H1 (cell line): Measurements from ENCODE around the gene ARHGAP23. TPM values are rescaled to one million over a fixed set of nuclear protein-coding genes. Genes with fewer than 3 reads are reported as not detected.
"Not testable (repeated sequence)": the region's sequence is repeated elsewhere in the genome, so short reads cannot be mapped to it uniquely, and the experiment has no call there.

Experiments
- CTCF ChIA-PET: fragments of 300-600 bp; sonication (Branson Sonifier 250); formaldehyde crosslinking; loops from one replicate; lab custom pipeline; 2021; ENCODE audit not compliant: partially characterized antibody; lab: Charles Lee
- POLR2A ChIA-PET: fragments of 300-600 bp; sonication (Branson Sonifier 250); formaldehyde crosslinking; loops from one replicate; lab custom pipeline; 2021; ENCODE audit warnings: inconsistent platforms; ENCODE audit not compliant: partially characterized antibody; lab: Charles Lee
- DNase-seq, 2 experiments: peaks; one replicate each; pipeline versions ENCODE4 v3.0.0 to v3.0.0-alpha.2; 2010 to 2022; ENCODE audit warnings: low spot score in 2 of 2, low read depth in 1 of 2, mixed read lengths in 1 of 2
- FAIRE-seq: peaks from 2 replicates; lab custom pipeline; 2011; peaks lifted over from hg19 to GRCh38; lab: Jason Lieb, UNC
- H2AFZ ChIP-seq: 2 replicates; pipeline ENCODE4 v1.8.1; 2012; ENCODE audit warnings: low read length, inconsistent platforms
- H2AK5ac ChIP-seq: 2 replicates; pipeline ENCODE4 v1.6.1; 2013; ENCODE audit warnings: low read depth, low read length
- H2BK120ac ChIP-seq: replicated peaks from 2 replicates; pipeline ENCODE3; 2013; ENCODE audit warnings: low read depth, low read length, inconsistent platforms
- H2BK12ac ChIP-seq: 2 replicates; pipeline ENCODE4 v1.6.1; 2013; ENCODE audit warnings: low read depth, low read length
- H2BK15ac ChIP-seq: 2 replicates; pipeline ENCODE4 v1.6.1; 2013; ENCODE audit warnings: low read length
- H2BK20ac ChIP-seq: 2 replicates; pipeline ENCODE4 v1.6.1; 2013; ENCODE audit warnings: low read length
- H2BK5ac ChIP-seq: 2 replicates; pipeline ENCODE4 v1.6.1; 2013; ENCODE audit warnings: low read depth, low read length
- H3K14ac ChIP-seq: 2 replicates; pipeline ENCODE4 v1.6.1; 2013; ENCODE audit warnings: inconsistent platforms; ENCODE audit not compliant: insufficient read length
- H3K18ac ChIP-seq: 2 replicates; pipeline ENCODE4 v1.6.1; 2013; ENCODE audit warnings: low read length; ENCODE audit errors: extremely low read depth
- H3K23ac ChIP-seq: 2 replicates; pipeline ENCODE4 v1.6.1; 2013; ENCODE audit warnings: inconsistent platforms; ENCODE audit not compliant: insufficient read length
- H3K23me2 ChIP-seq: 2 replicates; pipeline ENCODE4 v1.6.1; 2013; ENCODE audit warnings: low read depth, low read length
- H3K27ac ChIP-seq: 2 replicates; pipeline ENCODE4 v1.6.1; 2011; ENCODE audit warnings: low read depth, low read length, inconsistent platforms
- H3K27me3 ChIP-seq, 4 experiments: replicated peaks in 1 of 4; 1 replicate in 1 of 4; 2 replicates in 3 of 4; pipeline versions ENCODE4 v1.6.1 to v1.8.1; 2011 to 2013; ENCODE audit warnings: low read length in 3 of 4, mild to moderate bottlenecking in 3 of 4, inconsistent platforms in 2 of 4, mixed read lengths in 2 of 4, moderate library complexity in 1 of 4; ENCODE audit not compliant: control insufficient read depth in 3 of 4, insufficient read depth in 3 of 4; ENCODE audit errors: extremely low read depth in 1 of 4
- H3K36me3 ChIP-seq, 4 experiments: 2 replicates each; pipeline versions ENCODE4 v1.6.1 to v1.8.1; 2011 to 2013; ENCODE audit warnings: mild to moderate bottlenecking in 4 of 4, low read length in 3 of 4, moderate library complexity in 2 of 4, control low read depth in 1 of 4, inconsistent platforms in 1 of 4; ENCODE audit not compliant: insufficient read depth in 4 of 4, control insufficient read depth in 2 of 4
- H3K4ac ChIP-seq: replicated peaks from 2 replicates; pipeline ENCODE3; 2013; ENCODE audit warnings: low read length, low read depth, mixed read lengths, inconsistent platforms; ENCODE audit not compliant: insufficient read length
- H3K4me1 ChIP-seq, 4 experiments: replicated peaks in 1 of 4; 1 replicate in 1 of 4; 2 replicates in 3 of 4; pipeline versions ENCODE4 v1.6.1 to v1.8.1; 2011 to 2013; ENCODE audit warnings: low read length in 3 of 4, inconsistent platforms in 2 of 4, mixed read lengths in 1 of 4; ENCODE audit not compliant: insufficient read depth in 4 of 4, control insufficient read depth in 3 of 4
- H3K4me2 ChIP-seq, 2 experiments: 2 replicates each; pipeline versions ENCODE4 v1.6.1 to v1.8.1; 2011 to 2013; ENCODE audit warnings: low read depth in 2 of 2, low read length in 2 of 2, control low read depth in 1 of 2, inconsistent platforms in 1 of 2, mild to moderate bottlenecking in 1 of 2; ENCODE audit not compliant: insufficient read depth in 1 of 2
- H3K4me3 ChIP-seq, 4 experiments: fragments of 200-600, 300-600 bp in 1 of 4; sonication (generic), shearing (Covaris generic), sonication (Bioruptor Twin) in 1 of 4; 2 replicates each; pipeline versions ENCODE4 v1.5.1 to v1.8.1; 2011 to 2016; ENCODE audit warnings: low read length in 4 of 4, low read depth in 3 of 4, control low read depth in 2 of 4, inconsistent platforms in 2 of 4, mild to moderate bottlenecking in 2 of 4, mixed read lengths in 1 of 4, moderate library complexity in 1 of 4; ENCODE audit not compliant: insufficient read depth in 2 of 4; ENCODE audit errors: extremely low read depth in 1 of 4
- H3K56ac ChIP-seq: replicated peaks from 2 replicates; pipeline ENCODE3; 2013; ENCODE audit warnings: low read depth, mild to moderate bottlenecking, mixed read lengths, low read length, inconsistent platforms; ENCODE audit not compliant: insufficient read length
- H3K79me1 ChIP-seq: 2 replicates; pipeline ENCODE4 v1.6.1; 2013; ENCODE audit warnings: low read depth, low read length, control low read depth
- H3K79me2 ChIP-seq, 2 experiments: 2 replicates each; pipeline versions ENCODE4 v1.6.1 to v1.8.1; 2012 to 2013; ENCODE audit warnings: low read length in 2 of 2, mild to moderate bottlenecking in 2 of 2, inconsistent platforms in 1 of 2; ENCODE audit not compliant: insufficient read depth in 2 of 2, control insufficient read depth in 1 of 2
- H3K9ac ChIP-seq, 4 experiments: replicated peaks in 1 of 4; 1 replicate in 1 of 4; 2 replicates in 3 of 4; pipeline versions ENCODE4 v1.6.1 to v1.8.1; 2011 to 2013; ENCODE audit warnings: low read depth in 3 of 4, low read length in 3 of 4, control low read depth in 2 of 4, mild to moderate bottlenecking in 2 of 4, moderate library complexity in 2 of 4, inconsistent platforms in 1 of 4; ENCODE audit errors: extremely low read depth in 1 of 4
- H3K9me3 ChIP-seq, 2 experiments: 2 replicates each; pipeline versions ENCODE4 v1.6.1 to v1.8.1; 2012 to 2013; ENCODE audit warnings: mild to moderate bottlenecking in 2 of 2, moderate library complexity in 2 of 2, control low read depth in 1 of 2, inconsistent platforms in 1 of 2, low read depth in 1 of 2, low read length in 1 of 2, mixed read lengths in 1 of 2; ENCODE audit not compliant: insufficient read depth in 2 of 2
- H4K20me1 ChIP-seq, 2 experiments: replicated peaks in 1 of 2; 2 replicates each; pipeline versions ENCODE3 to v1.8.1; 2011 to 2013; ENCODE audit warnings: inconsistent platforms in 2 of 2, low read length in 2 of 2, mild to moderate bottlenecking in 1 of 2; ENCODE audit not compliant: insufficient read depth in 2 of 2, control insufficient read depth in 1 of 2
- H4K5ac ChIP-seq: 2 replicates; pipeline ENCODE4 v1.6.1; 2013; ENCODE audit warnings: low read length, low read depth, mixed read lengths, inconsistent platforms; ENCODE audit not compliant: insufficient read length
- H4K8ac ChIP-seq: 2 replicates; pipeline ENCODE4 v1.8.0; 2013; ENCODE audit warnings: mild to moderate bottlenecking, moderate library complexity, low read length, inconsistent platforms; ENCODE audit not compliant: insufficient read depth; ENCODE audit errors: extremely low read depth
- H4K91ac ChIP-seq: replicated peaks from 2 replicates; pipeline ENCODE3; 2013; ENCODE audit warnings: low read length, mixed read lengths, inconsistent platforms; ENCODE audit not compliant: insufficient read length
- WGBS, 2 experiments: shearing (Covaris generic) in 1 of 2; methylation state at CpG; one replicate each; pipeline versions ENCODE4 v1.1.6 to v1.1.7; 2013 to 2015; ENCODE audit warnings: low lambda C conversion rate in 2 of 2, mixed read lengths in 2 of 2, inconsistent platforms in 1 of 2, low coverage in 1 of 2, missing lambda C conversion rate in 1 of 2; ENCODE audit not compliant: insufficient replicate concordance in 2 of 2, insufficient coverage in 1 of 2, insufficient read length in 1 of 2; ENCODE audit errors: extremely low coverage in 1 of 2, missing lambda C conversion rate in 1 of 2; 5-methylcytosine and 5-hydroxymethylcytosine counted together
- polyA plus RNA-seq, 7 experiments: library from polyadenylated mRNA; depleted of rRNA in 3 of 7; stranded (reverse) in 5 of 7; unstranded in 2 of 7; fragments of >200 nt in 5 of 7; fragments of 200-250 nt in 2 of 7; gene quantifications; 1 replicate in 5 of 7; 2 replicates in 1 of 7; 4 replicates in 1 of 7; pipeline versions ENCODE4 v1.2.1 to v1.2.3, GENCODE V29; 2011 to 2013; ENCODE audit warnings: missing spikeins in 2 of 7, mixed read lengths in 2 of 7
- total RNA-seq: library from RNA; stranded (reverse); fragmentation: NEBNext Ultra II Directional; extraction: Animal tissue kit (Norgen Biotek cat#: 25700); gene quantifications from 2 replicates; pipeline ENCODE4 v1.2.1, GENCODE V29; 2021

The ARHGAP23 gene
- total and polyA plus RNA-seq, 2 of the 8 experiments (the other 6 are each of a cell fraction or from before 2014, with no cell fraction given): 16.3 to 107 TPM

DNA sequence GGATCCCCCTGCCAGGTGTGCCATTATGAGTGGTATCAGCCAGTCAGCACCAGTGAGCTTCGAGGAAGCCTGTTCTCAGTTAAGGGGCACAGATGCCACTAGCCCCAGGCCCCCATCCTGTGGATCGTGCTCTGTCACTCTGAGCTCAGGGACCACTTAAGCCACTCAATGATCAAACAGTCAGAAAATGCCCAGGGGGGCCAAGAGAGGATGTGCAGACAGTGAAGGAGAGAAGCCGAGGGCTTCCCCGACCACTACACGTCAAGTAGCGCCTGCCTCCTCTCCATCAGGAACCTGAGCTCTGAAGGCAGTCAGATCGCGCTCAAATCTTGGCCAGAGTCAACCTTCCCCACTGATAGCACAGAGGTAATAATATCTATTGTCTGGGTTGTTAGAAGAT lies 98.3 kb downstream of the ARHGAP23 start:
- 91% methylated on average over 8 of the region's 8 CpGs; no CpG with 5 or more reads in 1 of the 2 experiments for WGBS, 2 experiments
- POLR2A ChIA-PET: not testable (repeated sequence)

DNA sequence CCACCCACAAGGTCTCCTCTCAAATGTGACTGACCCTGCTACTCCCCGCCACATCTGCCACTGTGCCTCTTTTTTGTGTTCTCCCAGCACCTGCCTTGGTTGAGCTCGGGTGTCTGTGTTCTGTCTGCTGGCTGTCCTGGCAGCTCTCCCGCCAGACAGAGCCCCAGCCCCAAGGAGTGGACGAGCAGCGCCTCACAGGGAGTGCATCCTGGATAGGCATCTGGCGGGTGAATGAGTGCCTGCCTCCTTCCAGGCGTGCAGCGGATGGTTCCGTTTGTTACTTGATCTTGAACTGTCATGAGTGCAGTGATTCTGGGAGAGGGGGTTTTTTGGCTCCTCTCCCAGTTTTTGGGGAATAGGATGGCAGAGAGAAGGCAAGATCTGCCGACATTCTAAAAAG lies 99.9 kb downstream of the ARHGAP23 start:
- H2BK12ac ChIP-seq, H2BK20ac ChIP-seq, H2BK5ac ChIP-seq, H3K14ac ChIP-seq, H2AFZ ChIP-seq, H3K4me3 ChIP-seq, H2AK5ac ChIP-seq, H3K4ac ChIP-seq, DNase-seq, H3K23me2 ChIP-seq, H3K18ac ChIP-seq, H3K9me3 ChIP-seq, H3K23ac ChIP-seq, POLR2A ChIA-PET, H3K4me2 ChIP-seq, H3K9ac ChIP-seq, H3K27me3 ChIP-seq, H3K79me2 ChIP-seq, H3K56ac ChIP-seq, H4K20me1 ChIP-seq, H4K91ac ChIP-seq, H3K79me1 ChIP-seq, H2BK15ac ChIP-seq, H3K27ac ChIP-seq, H2BK120ac ChIP-seq, FAIRE-seq, H4K5ac ChIP-seq, H3K36me3 ChIP-seq: not testable (repeated sequence)
- H4K8ac ChIP-seq: peak overlapping the region; percentile 57; the same call in 1 of the 2 replicates
- CTCF ChIA-PET: interaction anchor here (1.2 to 1.5 kb wide), 2 partner anchors 14 to 195 kb away, joined by 3 to 5 read pairs; no protein-coding TSS in a partner anchor
- H3K4me1 ChIP-seq: peaks cover 0 to 13% (median 2%) of the 10 kb centered on the region in 4 experiments; a peak in 4 of 7 replicates
- 80% methylated on average over 10 of the region's 10 CpGs; no CpG with 5 or more reads in 1 of the 2 experiments for WGBS, 2 experiments

More for the DNA sequence above, 98.3 kb downstream of the ARHGAP23 start:
- not testable (repeated sequence) for H2BK15ac ChIP-seq, H3K27ac ChIP-seq, H2BK120ac ChIP-seq, H3K4me2 ChIP-seq, H3K23ac ChIP-seq, FAIRE-seq, H2BK5ac ChIP-seq, H2BK12ac ChIP-seq, H4K5ac ChIP-seq, H3K18ac ChIP-seq, H4K20me1 ChIP-seq, H3K23me2 ChIP-seq, H4K8ac ChIP-seq, H3K14ac ChIP-seq, H3K79me2 ChIP-seq, H3K4me3 ChIP-seq, H3K4me1 ChIP-seq, H3K4ac ChIP-seq, H3K56ac ChIP-seq, H2AK5ac ChIP-seq, H3K9ac ChIP-seq, DNase-seq, H3K79me1 ChIP-seq, H2AFZ ChIP-seq, H3K9me3 ChIP-seq, H4K91ac ChIP-seq, H3K27me3 ChIP-seq, H2BK20ac ChIP-seq, H3K36me3 ChIP-seq
- CTCF ChIA-PET: interaction anchor here (1.7 kb wide), 1 partner anchor 19 kb away, joined by 3 read pairs; no protein-coding TSS in a partner anchor
